Caco-2 (cell line): Measurements from ENCODE around the gene KRTAP5-4. TPM values are rescaled to one million over a fixed set of nuclear protein-coding genes. Genes with fewer than 3 reads are reported as not detected.
"Not testable (repeated sequence)": the region's sequence is repeated elsewhere in the genome, so short reads cannot be mapped to it uniquely, and the experiment has no call there.

Experiments used
- BruUV-seq: library from RNA; stranded (reverse); fragments of 400-500 nt; replicated peaks from 2 replicates; lab custom pipeline; 2021; lab: Mats Ljungman, UMichigan
- CTCF ChIA-PET: fragments of 300-600 bp; sonication (Branson Sonifier 250); formaldehyde crosslinking; loops from one replicate; lab custom pipeline; 2022; ENCODE audit warnings: antibody characterized with exemption; lab: Charles Lee
- POLR2A ChIA-PET: fragments of 300-600 bp; sonication (Branson Sonifier 250); formaldehyde crosslinking; loops from one replicate; lab custom pipeline; 2022; ENCODE audit warnings: antibody characterized with exemption; lab: Charles Lee
- DNase-seq, 2 experiments: peaks; one replicate each; pipeline versions ENCODE4 v3.0.0 to v3.0.0-alpha.2; 2020 to 2022
- H3K27me3 ChIP-seq: replicated peaks from 2 replicates; pipeline ENCODE4 v1.6.0; 2011; ENCODE audit warnings: low read length; ENCODE audit not compliant: control insufficient read depth, insufficient read depth
- H3K36me3 ChIP-seq: 2 replicates; pipeline ENCODE4 v1.5.1; 2011; ENCODE audit warnings: low read length; ENCODE audit not compliant: control insufficient read depth, insufficient read depth
- H3K4me1 ChIP-seq: fragments of 250-450 bp; sonication (Bioruptor Pico); 2 replicates; pipeline ENCODE4 v1.5.1; 2020; ENCODE audit warnings: mild to moderate bottlenecking
- H3K4me3 ChIP-seq: 2 replicates; pipeline ENCODE4 v1.5.1; 2011; ENCODE audit warnings: low read depth, mild to moderate bottlenecking, control low read depth, low read length
- H3K9me3 ChIP-seq: fragments of 250-450 bp; sonication (Bioruptor Pico); 2 replicates; pipeline ENCODE4 v1.5.1; 2020; ENCODE audit warnings: mild to moderate bottlenecking, moderate library complexity
- H3K27ac Mint-ChIP-seq: one replicate; pipeline ENCODE4 v1.8.0; 2022; ENCODE audit warnings: mixed read lengths; ENCODE audit not compliant: unreplicated experiment
- H3K27me3 Mint-ChIP-seq: one replicate; pipeline ENCODE4 v1.8.0; 2022; ENCODE audit warnings: mixed read lengths; ENCODE audit not compliant: insufficient read depth, unreplicated experiment
- H3K36me3 Mint-ChIP-seq: one replicate; pipeline ENCODE4 v1.8.0; 2022; ENCODE audit warnings: mild to moderate bottlenecking, mixed read lengths; ENCODE audit not compliant: insufficient read depth, unreplicated experiment
- H3K4me1 Mint-ChIP-seq: one replicate; pipeline ENCODE4 v1.8.0; 2022; ENCODE audit warnings: low read depth, mixed read lengths; ENCODE audit not compliant: unreplicated experiment
- H3K4me3 Mint-ChIP-seq: one replicate; pipeline ENCODE4 v1.8.0; 2022; ENCODE audit warnings: mild to moderate bottlenecking, moderate library complexity, mixed read lengths; ENCODE audit not compliant: unreplicated experiment
- H3K9me3 Mint-ChIP-seq: one replicate; pipeline ENCODE4 v1.8.0; 2022; ENCODE audit warnings: mixed read lengths; ENCODE audit not compliant: unreplicated experiment
- CTCF ChIP-seq, 2 experiments: fragments of 200-600 bp in 1 of 2; IDR thresholded peaks; 1 replicate in 1 of 2; 2 replicates in 1 of 2; pipeline versions ENCODE4 v1.5.1 to v1.8.0; 2011 to 2022; ENCODE audit warnings: antibody characterized with exemption in 1 of 2, control low read depth in 1 of 2, inconsistent platforms in 1 of 2, low read depth in 1 of 2, low read length in 1 of 2, mild to moderate bottlenecking in 1 of 2, moderate library complexity in 1 of 2; ENCODE audit not compliant: insufficient read depth in 1 of 2, severe bottlenecking in 1 of 2, unreplicated experiment in 1 of 2
- intact Hi-C: fragments of 100-400 bp; cut with micrococcal nuclease; formaldehyde crosslinking; loops from one replicate; pipeline ENCODE4 v1.10.0; 2022; ENCODE audit not compliant: unreplicated experiment
- total RNA-seq: library from RNA; stranded (reverse); gene quantifications from 2 replicates; pipeline ENCODE4 v1.2.3, GENCODE V29; 2022

The KRTAP5-4 gene
- total RNA-seq, 1 experiment from 2014 or later = not detected

- BruUV-seq = no TSS peak
- intact Hi-C loops = no loop called here
- no peak overlapping the region for H3K4me3 ChIP-seq
- H3K4me3 Mint-ChIP-seq = no peak overlapping the region
- ChIA-PET CTCF (interaction anchor here (1.2 kb wide), 1 partner anchor 18 kb away, joined by 4 read pairs; no protein-coding TSS in a partner anchor), POLR2A (no interaction called here)
- H3K36me3 Mint-ChIP-seq = no peaks in the 10 kb centered on the region
- no peaks in the 10 kb centered on the region for H3K36me3 ChIP-seq
- H3K27me3 ChIP-seq = no peaks in the 10 kb centered on the region; the same call in 1 of the 2 replicates
- H3K27ac Mint-ChIP-seq = no peak overlapping the region
- DNase-seq = no peak
- H3K9me3 ChIP-seq = no peaks in the 10 kb centered on the region
- no peaks in the 10 kb centered on the region for H3K4me1 ChIP-seq
- TF ChIP-seq CTCF (IDR thresholded peaks at IDR 0.05; ENCODE audit: insufficient read depth in 1 of 2, low read depth in 1 of 2, low read length in 1 of 2, severe bottlenecking in 1 of 2, unreplicated experiment in 1 of 2) = no peak
- no peaks in the 10 kb centered on the region for H3K4me1 Mint-ChIP-seq
- H3K27me3 Mint-ChIP-seq = peaks cover 16% of the 10 kb centered on the region
- no peaks in the 10 kb centered on the region for H3K9me3 Mint-ChIP-seq
Measured at GRCh38 chr11:1592628-1593027, 29.3 kb downstream of the KRTAP5-4 start.

- no peak for DNase-seq
- Mint-ChIP-seq H3K9me3 (no peaks in the 10 kb centered on the region), H3K27me3 (peaks cover 6% of the 10 kb centered on the region), H3K27ac (no peak overlapping the region), H3K36me3 (no peaks in the 10 kb centered on the region), H3K4me1 (no peaks in the 10 kb centered on the region), H3K4me3 (no peak overlapping the region)
- no peak for TF ChIP-seq CTCF (IDR thresholded peaks at IDR 0.05; ENCODE audit: insufficient read depth in 1 of 2, low read depth in 1 of 2, low read length in 1 of 2, severe bottlenecking in 1 of 2, unreplicated experiment in 1 of 2)
- POLR2A ChIA-PET = no interaction called here
- H3K27me3 ChIP-seq = no peaks in the 10 kb centered on the region
- H3K4me1 ChIP-seq = no peaks in the 10 kb centered on the region
- H3K9me3 ChIP-seq = no peaks in the 10 kb centered on the region
- H3K4me3 ChIP-seq = no peak overlapping the region
- H3K36me3 ChIP-seq = no peaks in the 10 kb centered on the region
- CTCF ChIA-PET = no interaction called here
- intact Hi-C loops = no loop called here
- BruUV-seq = no TSS peak
Measured at GRCh38 chr11:1589996-1590395, 31.9 kb downstream of the KRTAP5-4 start.

GRCh38 chr11:1589191-1589963 lies 32.6 kb downstream of the KRTAP5-4 start:
- BruUV-seq, CTCF ChIA-PET, DNase-seq: not testable (repeated sequence)

More at GRCh38 chr11:1589191-1589963, 32.6 kb downstream of the KRTAP5-4 start:
- H3K4me3 ChIP-seq, H3K36me3 ChIP-seq, H3K27me3 ChIP-seq, H3K27ac Mint-ChIP-seq, H3K36me3 Mint-ChIP-seq, POLR2A ChIA-PET, H3K9me3 ChIP-seq, H3K9me3 Mint-ChIP-seq, H3K27me3 Mint-ChIP-seq, H3K4me1 ChIP-seq, H3K4me3 Mint-ChIP-seq, intact Hi-C loops, H3K4me1 Mint-ChIP-seq: not testable (repeated sequence)
